HG03280 (cell line): Measurements from ENCODE around the gene FBXO44.

Experiments used
- ATAC-seq: cut with Tn5 transposase; IDR thresholded peaks from one replicate; pipeline ENCODE4 v1.9.1; 2021; ENCODE audit warnings: mild to moderate bottlenecking, moderate library complexity; ENCODE audit not compliant: unreplicated experiment

FBXO44 gene

GRCh38 chr1:11684070-11684469 is 29.4 kb downstream of the FBXO44 start:
- no peak for ATAC-seq

- no peak for ATAC-seq
These were observed 30.6 kb downstream of the FBXO44 start for GRCh38 chr1:11685210-11685752.

GRCh38 chr1:11688506-11688905 is 33.8 kb downstream of the FBXO44 start:
- no peak for ATAC-seq

GRCh38 chr1:11690397-11691301 is 36.0 kb downstream of the FBXO44 start:
- ATAC-seq: no peak

GRCh38 chr1:11691302-11691914 is 36.7 kb downstream of the FBXO44 start, which contains the start of gene DRAXIN:
DRAXIN (plus strand) TSS chr1:11691710; CDS start chr1:11706259, 14,549 bp downstream.
- ATAC-seq: no peak

- ATAC-seq: no peak
These were observed 37.4 kb downstream of the FBXO44 start for GRCh38 chr1:11691928-11692711.

- ATAC-seq: no peak
These were observed 38.4 kb downstream of the FBXO44 start for GRCh38 chr1:11693024-11693590.

GRCh38 chr1:11693917-11694316 is 39.2 kb downstream of the FBXO44 start:
- no peak for ATAC-seq

- no peak for ATAC-seq
These were observed 41.2 kb downstream of the FBXO44 start for GRCh38 chr1:11695861-11696260.

GRCh38 chr1:11697188-11697892 is 42.7 kb downstream of the FBXO44 start:
- ATAC-seq: no peak

- no peak for ATAC-seq
These were observed 43.2 kb downstream of the FBXO44 start for GRCh38 chr1:11697893-11698210.

- no peak for ATAC-seq
These were observed 46.2 kb downstream of the FBXO44 start for GRCh38 chr1:11700601-11701467.

- no peak for ATAC-seq
These were observed 46.9 kb downstream of the FBXO44 start for GRCh38 chr1:11701551-11701961.

GRCh38 chr1:11701981-11702803 is 47.5 kb downstream of the FBXO44 start:
- ATAC-seq: no peak

- no peak for ATAC-seq
These were observed 48.9 kb downstream of the FBXO44 start for GRCh38 chr1:11703357-11704193.

- no peak for ATAC-seq
These were observed 49.5 kb downstream of the FBXO44 start for GRCh38 chr1:11704194-11704529.

- ATAC-seq: no peak
These were observed 50.2 kb downstream of the FBXO44 start for GRCh38 chr1:11704691-11705475.
